ENCODE results near the gene IFNW1. TPM values are rescaled to one million over a fixed set of nuclear protein-coding genes. Genes with fewer than 3 reads are reported as not detected.

IFNW1 gene
- total and polyA plus RNA-seq, 10 of the 15 experiments (the other 5 are each of a cell fraction or from before 2014, with no cell fraction given): 0.06 to 0.11 (median 0.09) TPM; not detected in 7

- no peak overlapping the region for H3K4me3 ChIP-seq
- 15% methylated on average over 2 of the region's 2 CpGs for WGBS (ENCODE audit: insufficient coverage, insufficient replicate concordance, low lambda C conversion rate, missing lambda C conversion rate)
- FAIRE-seq (peak; percentile 84), DNase-seq (ENCODE audit: low read depth, low spot score) (no peak), ATAC-seq (no peak)
- no peak overlapping the region for H3K4me2 ChIP-seq (ENCODE audit: control insufficient read depth, insufficient read depth)
- no peak overlapping the region for H3K9ac ChIP-seq (ENCODE audit: control insufficient read depth, insufficient read depth, low read length)
- POLR2A ChIA-PET: no interaction called here
- H3K27me3 ChIP-seq (replicated peaks in 1 of 2; ENCODE audit: control insufficient read depth in 2 of 2, insufficient read depth in 2 of 2, low read length in 1 of 2): no peaks in the 10 kb centered on the region
- RAD21 ChIA-PET (ENCODE audit: unreplicated experiment): no interaction called here
- in situ Hi-C loops (cut with MboI): loop anchor here (5.0 to 25.0 kb wide), 4 partner anchors 227 to 1187 kb away; no protein-coding TSS in a partner anchor
- H2AFZ ChIP-seq (ENCODE audit: control insufficient read depth, low read depth, low read length): no peak overlapping the region
- intact Hi-C loops (cut with micrococcal nuclease; ENCODE audit: unreplicated experiment): loop anchor here (5.0 kb wide), 2 partner anchors 157 to 172 kb away; no protein-coding TSS in a partner anchor
- H4K20me1 ChIP-seq (ENCODE audit: control insufficient read depth, insufficient read depth): no peaks in the 10 kb centered on the region
- H3K79me2 ChIP-seq (ENCODE audit: control insufficient read depth, insufficient read depth, low read length): no peaks in the 10 kb centered on the region
- H3K27ac ChIP-seq (ENCODE audit: control insufficient read depth, insufficient read depth): no peak overlapping the region
- no peaks in the 10 kb centered on the region for H3K36me3 ChIP-seq (ENCODE audit: control insufficient read depth in 2 of 2, insufficient read depth in 2 of 2, low read length in 1 of 2)
- CTCF ChIA-PET: interaction anchor here (0.9 to 5.2 kb wide), 7 partner anchors 17 to 1189 kb away, joined by 3 to 34 read pairs (median 3); partner anchors contain the start of gene IFNB1
- SMC1A ChIA-PET (ENCODE audit: uncharacterized antibody, unreplicated experiment): interaction anchor here (1.1 kb wide), 1 partner anchor 36 kb away, joined by 4 read pairs; no protein-coding TSS in a partner anchor
- no peaks in the 10 kb centered on the region for H3K9me3 ChIP-seq (replicated peaks; ENCODE audit: control insufficient read depth, insufficient read depth, low read length)
- TF ChIP-seq ATF2 (IDR thresholded peaks at IDR 0.05; ENCODE audit: low read length) (no peak), POLR2AphosphoS5 (IDR thresholded peaks at IDR 0.05; ENCODE audit: low read length) (no peak), IKZF2 (IDR thresholded peaks at IDR 0.05) (no peak), MXI1 (IDR thresholded peaks at IDR 0.05; ENCODE audit: low read depth, low read length) (no peak)
- H3K4me1 ChIP-seq (ENCODE audit: control insufficient read depth, insufficient read depth, low read length): peaks cover 2% of the 10 kb centered on the region
- no TSS peak for BruUV-seq (replicated peaks)
Observed at GRCh38 chr9:21114311-21114710, 27.3 kb downstream of the IFNW1 start.

Data from GM12878 (cell line).